ENCODE results near the gene EDC4. TPM values are rescaled to one million over a fixed set of nuclear protein-coding genes. Genes with fewer than 3 reads are reported as not detected.

Gene EDC4
- total and polyA plus RNA-seq, 12 donors, result 34.0 to 115 (median 58.7) TPM

- Histone ChIP-seq H3K36me3 (replicated peaks in 1 of 2) (peaks cover 0 to 48% of the 10 kb centered on the region in 2 donors), H3K27me3 (no peaks in the 10 kb centered on the region), H3K9me3 (replicated peaks in 1 of 3) (no peaks in the 10 kb centered on the region), H3K4me3 (no peak overlapping the region), H3K4me1 (replicated peaks in 1 of 2) (peaks cover 17 to 23% of the 10 kb centered on the region in 2 donors), H3K27ac (peak overlapping the region in 2 of 5 donors; percentile 11 to 88)
- intact Hi-C loops (cut with DNase I), result loop anchor here in 1 of 2 donors (10.0 kb wide), 1 partner anchor 50 kb away; no protein-coding TSS in a partner anchor
- 58 to 83% (median 72%) methylated on average over 1 to 2 of the region's 2 CpGs for whole genome bisulfite sequencing, 4 donors
- DNase-seq, result no peak
- TF ChIP-seq CTCF (IDR thresholded peaks at IDR 0.05) (no peak), POLR2A (IDR thresholded peaks at IDR 0.05) (no peak)
Measured at GRCh38 chr16:67864594-67864993, 8.3 kb upstream of the EDC4 start.

GRCh38 chr16:67865318-67865717 is 7.5 kb upstream of the EDC4 start:
- WGBS, 4 donors, result 88 to 100% (median 93%) methylated on average over 2 of the region's 2 CpGs
- intact Hi-C loops (cut with DNase I), result loop anchor here in 1 of 2 donors (10.0 kb wide), 1 partner anchor 51 kb away; no protein-coding TSS in a partner anchor
- TF ChIP-seq CTCF (IDR thresholded peaks at IDR 0.05) (peak in 5 of 6 experiments; percentile 26 to 56 (median 44)), POLR2A (IDR thresholded peaks at IDR 0.05) (no peak)

GRCh38 chr16:67868290-67868689 is 4.6 kb upstream of the EDC4 start:
- H3K9me3 ChIP-seq (replicated peaks in 1 of 3), result no peaks in the 10 kb centered on the region
- no peaks in the 10 kb centered on the region for H3K27me3 ChIP-seq
- no peak overlapping the region for H3K4me3 ChIP-seq
- DNase-seq, result no peak
- no peak overlapping the region for H3K27ac ChIP-seq
- no peak for TF ChIP-seq CTCF (IDR thresholded peaks at IDR 0.05)
- TF ChIP-seq POLR2A (IDR thresholded peaks at IDR 0.05), result no peak
- H3K4me1 ChIP-seq (replicated peaks in 1 of 2), result peaks cover 8 to 10% of the 10 kb centered on the region in 2 donors
- WGBS, 4 donors, result 91 to 96% (median 94%) methylated on average over 6 of the region's 6 CpGs
- intact Hi-C loops (cut with DNase I), result loop anchor here in 1 of 2 donors (10.0 kb wide), 1 partner anchor 53 kb away; no protein-coding TSS in a partner anchor
- peaks cover 0 to 56% of the 10 kb centered on the region in 2 donors for H3K36me3 ChIP-seq (replicated peaks in 1 of 2)

More at GRCh38 chr16:67865318-67865717, 7.5 kb upstream of the EDC4 start:
- peaks cover 17 to 23% of the 10 kb centered on the region in 2 donors for H3K4me1 ChIP-seq (replicated peaks in 1 of 2)
- no peaks in the 10 kb centered on the region for H3K27me3 ChIP-seq
- no peak overlapping the region for H3K4me3 ChIP-seq
- DNase-seq, result peak in 5 of 7 donors; percentile 54 to 64 (median 58)
- peaks cover 0 to 55% of the 10 kb centered on the region in 2 donors for H3K36me3 ChIP-seq (replicated peaks in 1 of 2)
- no peaks in the 10 kb centered on the region for H3K9me3 ChIP-seq (replicated peaks in 1 of 3)
- peak overlapping the region in 1 of 5 donors; percentile 11 for H3K27ac ChIP-seq

- intact Hi-C loops (cut with DNase I), result loop anchor here in 1 of 2 donors (10.0 kb wide), 1 partner anchor 55 kb away; no protein-coding TSS in a partner anchor
- TF ChIP-seq POLR2A (IDR thresholded peaks at IDR 0.05) (no peak), CTCF (IDR thresholded peaks at IDR 0.05) (no peak)
- Histone ChIP-seq H3K36me3 (replicated peaks in 1 of 2) (peaks cover 0 to 56% of the 10 kb centered on the region in 2 donors), H3K4me1 (replicated peaks in 1 of 2) (peaks cover 10 to 12% of the 10 kb centered on the region in 2 donors), H3K9me3 (replicated peaks in 1 of 3) (no peaks in the 10 kb centered on the region), H3K4me3 (no peak overlapping the region), H3K27ac (no peak overlapping the region), H3K27me3 (no peaks in the 10 kb centered on the region)
- no peak for DNase-seq
- WGBS, 4 donors, result 78 to 88% (median 86%) methylated on average over 6 to 7 of the region's 7 CpGs
Measured at GRCh38 chr16:67869653-67870052, 3.2 kb upstream of the EDC4 start.

Measured in adrenal gland (tissue), 12 donors.